CD4-positive, alpha-beta T cell treated with Interferon alpha-2 for 1 hour (primary cell): Measurements from ENCODE around the gene EPS8.
"Not testable (repeated sequence)": the region's sequence is repeated elsewhere in the genome, so short reads cannot be mapped to it uniquely, and the experiment has no call there.

Experiments used
- DNase-seq, 2 donors: peaks; one replicate each; pipeline ENCODE4 v3.0.0-alpha.2; 2020 to 2022

The EPS8 gene

GRCh38 chr12:15754233-15754632 is 35.0 kb downstream of the EPS8 start:
- DNase-seq = no peak

GRCh38 chr12:15752785-15753184 is 36.4 kb downstream of the EPS8 start:
- DNase-seq = no peak

- no peak for DNase-seq
Observed at GRCh38 chr12:15751741-15752140, 37.4 kb downstream of the EPS8 start.

GRCh38 chr12:15749937-15750336 is 39.3 kb downstream of the EPS8 start:
- no peak for DNase-seq

- not testable (repeated sequence) for DNase-seq
Observed at GRCh38 chr12:15741870-15742269, 47.3 kb downstream of the EPS8 start.

- no peak for DNase-seq
Observed at GRCh38 chr12:15741082-15741481, 48.1 kb downstream of the EPS8 start.

- DNase-seq = not testable (repeated sequence)
Observed at GRCh38 chr12:15740389-15740788, 48.8 kb downstream of the EPS8 start.

- no peak for DNase-seq
Observed at GRCh38 chr12:15738438-15739015, 50.7 kb downstream of the EPS8 start.

GRCh38 chr12:15735837-15736615 is 53.2 kb downstream of the EPS8 start:
- DNase-seq = no peak

GRCh38 chr12:15733136-15733535 is 56.1 kb downstream of the EPS8 start:
- DNase-seq = no peak

- DNase-seq = no peak
Observed at GRCh38 chr12:15732341-15733061, 56.7 kb downstream of the EPS8 start.

- no peak for DNase-seq
Observed at GRCh38 chr12:15731940-15732339, 57.2 kb downstream of the EPS8 start.

GRCh38 chr12:15729097-15729496 is 60.1 kb downstream of the EPS8 start:
- DNase-seq = no peak

- DNase-seq = no peak
Observed at GRCh38 chr12:15728118-15728598, 61.0 kb downstream of the EPS8 start.

GRCh38 chr12:15726878-15727150 is 62.4 kb downstream of the EPS8 start:
- no peak for DNase-seq

- DNase-seq = no peak
Observed at GRCh38 chr12:15726027-15726877, 62.9 kb downstream of the EPS8 start.

GRCh38 chr12:15722951-15723350 is 66.2 kb downstream of the EPS8 start:
- DNase-seq = no peak

GRCh38 chr12:15721316-15722115 is 67.7 kb downstream of the EPS8 start:
- DNase-seq = no peak

GRCh38 chr12:15720295-15720694 is 68.9 kb downstream of the EPS8 start:
- DNase-seq = no peak

- DNase-seq = no peak
Observed at GRCh38 chr12:15719230-15719629, 70.0 kb downstream of the EPS8 start.

- DNase-seq = no peak
Observed at GRCh38 chr12:15717940-15718567, 71.1 kb downstream of the EPS8 start.

GRCh38 chr12:15716581-15716980 is 72.6 kb downstream of the EPS8 start:
- no peak for DNase-seq
